Measurements from ENCODE around the gene ITIH4.

ITIH4 gene

GRCh38 chr3:52848617-52849016, 18.1 kb upstream of the ITIH4 start:
- DNase-seq (ENCODE audit: low read depth in 2 of 2) = peak; percentile 36

GRCh38 chr3:52847726-52848125, 17.3 kb upstream of the ITIH4 start:
- no peak for DNase-seq (ENCODE audit: low read depth in 2 of 2)

GRCh38 chr3:52847241-52847640, 16.8 kb upstream of the ITIH4 start:
- no peak for DNase-seq (ENCODE audit: low read depth in 2 of 2)

GRCh38 chr3:52846432-52846965, 16.0 kb upstream of the ITIH4 start:
- DNase-seq (ENCODE audit: low read depth in 2 of 2) = no peak

- no peak for DNase-seq (ENCODE audit: low read depth in 2 of 2)
Observed at GRCh38 chr3:52845691-52846431, 15.4 kb upstream of the ITIH4 start.

GRCh38 chr3:52845157-52845556, 14.7 kb upstream of the ITIH4 start:
- DNase-seq (ENCODE audit: low read depth in 2 of 2) = no peak

GRCh38 chr3:52844290-52844975, 14.0 kb upstream of the ITIH4 start:
- no peak for DNase-seq (ENCODE audit: low read depth in 2 of 2)

- DNase-seq (ENCODE audit: low read depth in 2 of 2) = no peak
Observed at GRCh38 chr3:52843881-52844280, 13.4 kb upstream of the ITIH4 start.

- no peak for DNase-seq (ENCODE audit: low read depth in 2 of 2)
Observed at GRCh38 chr3:52843108-52843865, 12.8 kb upstream of the ITIH4 start.

- DNase-seq (ENCODE audit: low read depth in 2 of 2) = no peak
Observed at GRCh38 chr3:52842424-52842823, 12.0 kb upstream of the ITIH4 start.

GRCh38 chr3:52841981-52842340, 11.5 kb upstream of the ITIH4 start:
- no peak for DNase-seq (ENCODE audit: low read depth in 2 of 2)

- DNase-seq (ENCODE audit: low read depth in 2 of 2) = no peak
Observed at GRCh38 chr3:52841211-52841980, 10.9 kb upstream of the ITIH4 start.

GRCh38 chr3:52839892-52840545, 9.5 kb upstream of the ITIH4 start:
- DNase-seq (ENCODE audit: low read depth in 2 of 2) = no peak

- DNase-seq (ENCODE audit: low read depth in 2 of 2) = no peak
Observed at GRCh38 chr3:52839268-52839575, 8.8 kb upstream of the ITIH4 start.

- DNase-seq (ENCODE audit: low read depth in 2 of 2) = no peak
Observed at GRCh38 chr3:52838561-52839267, 8.2 kb upstream of the ITIH4 start.

GRCh38 chr3:52836986-52837385, 6.5 kb upstream of the ITIH4 start:
- DNase-seq (ENCODE audit: low read depth in 2 of 2) = no peak

GRCh38 chr3:52836471-52836845, 6.0 kb upstream of the ITIH4 start:
- DNase-seq (ENCODE audit: low read depth in 2 of 2) = no peak

- DNase-seq (ENCODE audit: low read depth in 2 of 2) = no peak
Observed at GRCh38 chr3:52835766-52836470, 5.4 kb upstream of the ITIH4 start.

- peak in 1 of 2 experiments; percentile 1 for DNase-seq (ENCODE audit: low read depth in 2 of 2)
Observed at GRCh38 chr3:52834871-52835501, 4.5 kb upstream of the ITIH4 start, which contains the start of gene MUSTN1. Gene MUSTN1 (minus strand): TSS chr3:52835019. CDS start chr3:52834948, 71 bp downstream.

GRCh38 chr3:52833202-52833601, 2.7 kb upstream of the ITIH4 start:
- no peak for DNase-seq (ENCODE audit: low read depth in 2 of 2)

Measured in fibroblast of skin of left quadriceps (primary cell).